Subcutaneous adipose tissue (tissue), 4 donors: ENCODE data around the gene HAPLN1. TPM values are rescaled to one million over a fixed set of nuclear protein-coding genes. Genes with fewer than 3 reads are reported as not detected.

Source experiments
- CTCF ChIP-seq: fragments of 450-650 bp; IDR thresholded peaks from one replicate; pipeline ENCODE4 v1.5.1; 2016; ENCODE audit warnings: low read depth, mild to moderate bottlenecking, control low read depth, antibody characterized with exemption, moderate library complexity
- total RNA-seq, 4 donors: library from RNA; depleted of rRNA; stranded (reverse); fragments of >200 nt; gene quantifications; one replicate each; pipeline ENCODE4 v1.1.0, GENCODE V29; 2016

Gene HAPLN1
- total RNA-seq, 4 donors from 2014 or later = not detected

GRCh38 chr5:83724935-83725334, 4.3 kb upstream of the HAPLN1 start:
- no peak for TF ChIP-seq CTCF

GRCh38 chr5:83724001-83724400, 3.3 kb upstream of the HAPLN1 start:
- no peak for TF ChIP-seq CTCF

GRCh38 chr5:83723031-83723430, 2.4 kb upstream of the HAPLN1 start:
- TF ChIP-seq CTCF = no peak

GRCh38 chr5:83721953-83722901, 1.6 kb upstream of the HAPLN1 start:
- no peak for TF ChIP-seq CTCF

GRCh38 chr5:83718936-83719495, 1.6 kb downstream of the HAPLN1 start:
- no peak for TF ChIP-seq CTCF

GRCh38 chr5:83718195-83718825, 2.3 kb downstream of the HAPLN1 start:
- no peak for TF ChIP-seq CTCF
